Endothelial cell of umbilical vein (primary cell): Measurements from ENCODE around the gene WDR38. TPM values are rescaled to one million over a fixed set of nuclear protein-coding genes. Genes with fewer than 3 reads are reported as not detected.

Experiments
- Bru-seq: library from RNA; stranded (reverse); fragments of 400-500 nt; gene quantifications from one replicate; lab custom pipeline; 2021; lab: Mats Ljungman, UMichigan
- BruChase-seq, 2 experiments: library from RNA; stranded (reverse); fragments of 400-500 nt; gene quantifications; one replicate each; lab custom pipeline; 2021; lab: Mats Ljungman, UMichigan
- BruUV-seq: library from RNA; stranded (reverse); fragments of 400-500 nt; replicated peaks from 2 replicates; lab custom pipeline; 2021; lab: Mats Ljungman, UMichigan
- CTCF ChIA-PET: fragments of 300-600, 350-600 bp; sonication (Branson Sonifier 250); formaldehyde crosslinking; loops from one replicate; lab custom pipeline; 2021; ENCODE audit warnings: antibody characterized with exemption, inconsistent platforms; lab: Charles Lee
- POLR2A ChIA-PET: fragments of 300-600, 350-600 bp; sonication (Branson Sonifier 250); formaldehyde crosslinking; loops from one replicate; lab custom pipeline; 2021; ENCODE audit warnings: antibody characterized with exemption, inconsistent platforms; lab: Charles Lee
- DNase-seq: peaks from one replicate; pipeline ENCODE4 v3.0.0-alpha.2; 2011; ENCODE audit warnings: low read depth, low spot score
- FAIRE-seq: peaks from 2 replicates; lab custom pipeline; 2011; peaks lifted over from hg19 to GRCh38; lab: Jason Lieb, UNC
- H2AFZ ChIP-seq: 2 replicates; pipeline ENCODE4 v1.6.0; 2012; ENCODE audit warnings: low read depth, low read length, control low read depth, inconsistent platforms
- H3K27ac ChIP-seq: 2 replicates; pipeline ENCODE4 v1.5.1; 2011; ENCODE audit warnings: low read depth, mild to moderate bottlenecking, control low read depth, low read length, moderate library complexity; ENCODE audit not compliant: insufficient read depth
- H3K27me3 ChIP-seq, 2 experiments: 2 replicates each; pipeline versions ENCODE4 v1.6.0 to v1.6.1; 2011; ENCODE audit warnings: low read length in 2 of 2, mixed read lengths in 1 of 2; ENCODE audit not compliant: control insufficient read depth in 2 of 2, insufficient read depth in 2 of 2
- H3K36me3 ChIP-seq, 2 experiments: 2 replicates in 1 of 2; 3 replicates in 1 of 2; pipeline ENCODE4 v1.5.1; 2011; ENCODE audit warnings: low read length in 2 of 2, mild to moderate bottlenecking in 1 of 2, moderate library complexity in 1 of 2; ENCODE audit not compliant: control insufficient read depth in 2 of 2, insufficient read depth in 2 of 2; ENCODE audit errors: extremely low read depth in 1 of 2
- H3K4me1 ChIP-seq: 3 replicates; pipeline ENCODE4 v1.5.1; 2011; ENCODE audit warnings: mild to moderate bottlenecking, low read length; ENCODE audit not compliant: control insufficient read depth, insufficient read depth; ENCODE audit errors: extremely low read depth
- H3K4me2 ChIP-seq: 2 replicates; pipeline ENCODE4 v1.6.1; 2011; ENCODE audit warnings: low read length, control low read depth, mixed read lengths; ENCODE audit not compliant: insufficient read depth
- H3K4me3 ChIP-seq, 3 experiments: fragments of 200-600 bp in 1 of 3; sonication (generic), shearing (Covaris generic) in 1 of 3; replicated peaks in 1 of 3; 2 replicates each; pipeline ENCODE4 v1.5.1; 2011 to 2016; ENCODE audit warnings: control low read depth in 3 of 3, low read length in 3 of 3, mild to moderate bottlenecking in 2 of 3, inconsistent platforms in 1 of 3, low read depth in 1 of 3, moderate library complexity in 1 of 3; ENCODE audit not compliant: insufficient read depth in 1 of 3
- H3K79me2 ChIP-seq: 2 replicates; pipeline ENCODE4 v1.6.0; 2012; ENCODE audit warnings: low read length, inconsistent platforms; ENCODE audit not compliant: control insufficient read depth, insufficient read depth
- H3K9ac ChIP-seq: replicated peaks from 2 replicates; pipeline ENCODE3; 2011; ENCODE audit warnings: low read length, control low read depth; ENCODE audit not compliant: insufficient read depth; ENCODE audit errors: extremely low read depth
- H3K9me1 ChIP-seq: replicated peaks from 3 replicates; pipeline ENCODE4 v1.6.0; 2011; ENCODE audit warnings: mild to moderate bottlenecking, low read length; ENCODE audit not compliant: control insufficient read depth, insufficient read depth; ENCODE audit errors: extremely low read depth
- H3K9me3 ChIP-seq: replicated peaks from 2 replicates; pipeline ENCODE4 v1.5.1; 2012; ENCODE audit warnings: low read length, inconsistent platforms; ENCODE audit not compliant: control insufficient read depth, insufficient read depth
- H4K20me1 ChIP-seq: replicated peaks from 2 replicates; pipeline ENCODE3; 2011; ENCODE audit warnings: mild to moderate bottlenecking, low read length; ENCODE audit not compliant: control insufficient read depth, insufficient read depth; ENCODE audit errors: extremely low read depth
- CTCF ChIP-seq, 2 donors: IDR thresholded peaks; 1 replicate in 1 of 2; 2 replicates in 1 of 2; pipeline ENCODE4 v1.5.1; 2011; ENCODE audit warnings: low read length in 2 of 2, mild to moderate bottlenecking in 2 of 2, moderate library complexity in 2 of 2, control low read depth in 1 of 2, inconsistent platforms in 1 of 2, low read depth in 1 of 2; ENCODE audit not compliant: insufficient read depth in 1 of 2; ENCODE audit errors: extremely low read depth in 1 of 2
- GATA2 ChIP-seq: IDR thresholded peaks from 2 replicates; pipeline ENCODE4 v1.7.0; 2011; ENCODE audit warnings: low read depth, mild to moderate bottlenecking, moderate library complexity, mixed read lengths, low read length; ENCODE audit not compliant: insufficient read length, insufficient read depth
- dilution Hi-C: fragments of 300-500 bp; cut with MboI; formaldehyde crosslinking; loops from one replicate; pipeline ENCODE4 v1.15.0; 2019; ENCODE audit warnings: low sequenced_read_pairs; ENCODE audit not compliant: extremely low pct_ligation_motif_present
- intact Hi-C: fragments of 100-400 bp; cut with micrococcal nuclease; formaldehyde crosslinking; loops from one replicate; pipeline ENCODE4 v1.10.0; 2022
- long read RNA-seq: library from polyadenylated mRNA; stranded (forward); transcript quantifications from one replicate; pipeline ENCODE4 v2.0.0, GENCODE V29; 2021
- polyA minus RNA-seq, 3 experiments: library from RNA; depleted of rRNA, polyadenylated mRNA; stranded (reverse); fragments of >200 nt; gene quantifications; 1 replicate in 1 of 3; 2 replicates in 2 of 3; pipeline ENCODE4 v1.2.3, GENCODE V29; 2011
- polyA plus RNA-seq, 4 experiments: library from polyadenylated mRNA; depleted of rRNA in 3 of 4; stranded (reverse) in 3 of 4; unstranded in 1 of 4; fragments of >200 nt; gene quantifications; 2 replicates each; pipeline versions ENCODE4 v1.2.1 to v1.2.3, GENCODE V29; 2011 to 2012; ENCODE audit warnings: missing spikeins in 1 of 4
- total RNA-seq: library from RNA; stranded (reverse); gene quantifications from 2 replicates; pipeline ENCODE4 v1.2.3, GENCODE V29; 2021

The WDR38 gene
- total RNA-seq = not detected in 2 replicates
- polyA plus RNA-seq = not detected in 2 replicates
- not detected in 2 replicates for polyA plus RNA-seq (2011; cell fraction: cytosol; rRNA removed)
- not detected in 2 replicates for polyA plus RNA-seq (2011; cell fraction: nucleus; rRNA removed)
- polyA plus RNA-seq (2012) = not detected in 2 replicates
- polyA minus RNA-seq = not detected in 2 replicates
- polyA minus RNA-seq (2011; cell fraction: cytosol; rRNA and poly(A)+ RNA removed) = not detected
- polyA minus RNA-seq (2011; cell fraction: nucleus; rRNA and poly(A)+ RNA removed) = not detected in 2 replicates
- not detected for Bru-seq, nascent RNA
- not detected for BruChase-seq, experiment 1, labeled RNA remaining after a 6-hour chase
- not detected for BruChase-seq, experiment 2, labeled RNA remaining after a 2-hour chase
- long read RNA-seq = 0 reads

GRCh38 chr9:124852829-124853531 is at the start of gene WDR38:
TSS of gene WDR38 (plus strand) at chr9:124853460. CDS start at chr9:124853532, 72 bp downstream.
- H3K4me1 ChIP-seq = peaks cover 3% of the 10 kb centered on the region
- CTCF ChIA-PET = interaction anchor here (0.5 to 15.1 kb wide), 50 partner anchors 9 to 525 kb away, joined by 3 to 967 read pairs (median 5); partner anchors contain the start of genes ARPC5L, NR6A1, OLFML2A and RPL35
- FAIRE-seq (peak; percentile 76), DNase-seq (peak; percentile 65)
- no peaks in the 10 kb centered on the region for H3K9me3 ChIP-seq
- no peaks in the 10 kb centered on the region for H4K20me1 ChIP-seq
- H3K4me3 ChIP-seq = peak within 1 kb of the TSS; percentile 2 to 38 (median 32)
- intact Hi-C loops = loop anchor here (1.0 kb wide), 6 partner anchors 41 to 521 kb away; partner anchors contain the start of gene SCAI
- peak within 1 kb of the TSS; percentile 71 for H2AFZ ChIP-seq
- peak within 1 kb of the TSS; percentile 22 for H3K9ac ChIP-seq
- peaks cover 2 to 14% of the 10 kb centered on the region in 2 experiments for H3K36me3 ChIP-seq
- no peaks in the 10 kb centered on the region for H3K79me2 ChIP-seq
- H3K9me1 ChIP-seq = no peaks in the 10 kb centered on the region
- no TSS peak for BruUV-seq
- no peak within 1 kb of the TSS for H3K27ac ChIP-seq
- dilution Hi-C loops = no loop called here
- TF ChIP-seq CTCF (IDR thresholded peaks at IDR 0.05; ENCODE audit: extremely low read depth in 1 of 2, insufficient read depth in 1 of 2, low read depth in 1 of 2, low read length in 2 of 2) = peak; percentile 80 to 94
- TF ChIP-seq GATA2 = no peak
- H3K27me3 ChIP-seq = peaks cover 0 to 2% of the 10 kb centered on the region in 2 experiments
- POLR2A ChIA-PET = interaction anchor here (1.2 to 1.7 kb wide), 4 partner anchors 8 to 81 kb away, joined by 3 to 5 read pairs (median 4); partner anchors contain the start of genes ARPC5L and RPL35
- H3K4me2 ChIP-seq = peak within 1 kb of the TSS; percentile 33
